Progenitor cell of endocrine pancreas (in vitro differentiated cells): ENCODE measurements around the gene HK1. TPM values are rescaled to one million over a fixed set of nuclear protein-coding genes. Genes with fewer than 3 reads are reported as not detected.

ENCODE experiments used
- DNase-seq: peaks from one replicate; pipeline ENCODE4 v3.0.0; 2021; ENCODE audit warnings: low spot score; ENCODE audit not compliant: unreplicated experiment
- H3K27ac Mint-ChIP-seq: 2 replicates; pipeline ENCODE4 v1.8.0; 2021; ENCODE audit warnings: mild to moderate bottlenecking, moderate library complexity, mixed read lengths
- H3K27me3 Mint-ChIP-seq: 2 replicates; pipeline ENCODE4 v1.8.0; 2021; ENCODE audit warnings: mixed read lengths
- H3K36me3 Mint-ChIP-seq: 2 replicates; pipeline ENCODE4 v1.8.0; 2022; ENCODE audit warnings: mixed read lengths; ENCODE audit not compliant: insufficient read depth
- H3K4me1 Mint-ChIP-seq: 2 replicates; pipeline ENCODE4 v1.8.0; 2021; ENCODE audit warnings: low read depth, mixed read lengths
- H3K4me3 Mint-ChIP-seq: 2 replicates; pipeline ENCODE4 v1.8.0; 2021; ENCODE audit warnings: low read depth, mild to moderate bottlenecking, moderate library complexity, mixed read lengths
- H3K9me3 Mint-ChIP-seq: 2 replicates; pipeline ENCODE4 v1.8.0; 2021; ENCODE audit warnings: low read depth, mixed read lengths
- total RNA-seq: library from RNA; stranded (reverse); gene quantifications from 2 replicates; pipeline ENCODE4 v1.2.1, GENCODE V29; 2021
- TF ChIP-seq, protein P1 (sequence below): fragments of 200-600 bp; sonication (generic); IDR thresholded peaks from one replicate; pipeline ENCODE4 v1.5.0; 2021; ENCODE audit warnings: antibody characterized with exemption, mild to moderate bottlenecking; ENCODE audit not compliant: unreplicated experiment

Gene HK1
- total RNA-seq, 1 donor from 2014 or later, result 32.5 TPM

- Mint-ChIP-seq H3K4me1 (no peaks in the 10 kb centered on the region), H3K4me3 (no peak overlapping the region), H3K9me3 (no peaks in the 10 kb centered on the region), H3K27me3 (peaks cover 10% of the 10 kb centered on the region), H3K36me3 (no peaks in the 10 kb centered on the region), H3K27ac (no peak overlapping the region)
- no peak for DNase-seq
- TF ChIP-seq, protein P1, sequence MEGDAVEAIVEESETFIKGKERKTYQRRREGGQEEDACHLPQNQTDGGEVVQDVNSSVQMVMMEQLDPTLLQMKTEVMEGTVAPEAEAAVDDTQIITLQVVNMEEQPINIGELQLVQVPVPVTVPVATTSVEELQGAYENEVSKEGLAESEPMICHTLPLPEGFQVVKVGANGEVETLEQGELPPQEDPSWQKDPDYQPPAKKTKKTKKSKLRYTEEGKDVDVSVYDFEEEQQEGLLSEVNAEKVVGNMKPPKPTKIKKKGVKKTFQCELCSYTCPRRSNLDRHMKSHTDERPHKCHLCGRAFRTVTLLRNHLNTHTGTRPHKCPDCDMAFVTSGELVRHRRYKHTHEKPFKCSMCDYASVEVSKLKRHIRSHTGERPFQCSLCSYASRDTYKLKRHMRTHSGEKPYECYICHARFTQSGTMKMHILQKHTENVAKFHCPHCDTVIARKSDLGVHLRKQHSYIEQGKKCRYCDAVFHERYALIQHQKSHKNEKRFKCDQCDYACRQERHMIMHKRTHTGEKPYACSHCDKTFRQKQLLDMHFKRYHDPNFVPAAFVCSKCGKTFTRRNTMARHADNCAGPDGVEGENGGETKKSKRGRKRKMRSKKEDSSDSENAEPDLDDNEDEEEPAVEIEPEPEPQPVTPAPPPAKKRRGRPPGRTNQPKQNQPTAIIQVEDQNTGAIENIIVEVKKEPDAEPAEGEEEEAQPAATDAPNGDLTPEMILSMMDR, result no peak
Observed at GRCh38 chr10:69290993-69291392, 12.7 kb downstream of the HK1 start.

DNA sequence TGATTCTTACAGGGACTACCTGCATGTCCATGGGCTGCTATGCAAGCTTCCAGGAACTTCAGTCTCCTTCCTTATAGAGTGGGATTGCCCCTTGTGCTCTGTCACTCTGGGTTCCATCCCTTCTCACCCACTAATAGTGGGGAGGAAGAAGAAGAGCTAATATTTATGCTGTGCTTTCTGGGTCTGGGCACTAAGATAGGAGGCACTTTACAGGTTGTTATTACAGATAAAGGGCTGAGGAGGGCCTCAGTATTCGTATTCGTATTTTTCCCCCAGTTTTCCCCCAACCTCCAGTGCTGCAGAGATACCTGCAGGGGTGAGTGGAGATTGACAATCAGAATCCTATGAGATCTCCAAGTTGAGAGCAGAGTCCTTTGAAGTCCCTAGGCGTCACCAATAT is 14.2 kb downstream of the HK1 start:
- H3K4me3 Mint-ChIP-seq, result no peak overlapping the region
- H3K4me1 Mint-ChIP-seq, result no peaks in the 10 kb centered on the region
- H3K27me3 Mint-ChIP-seq, result peaks cover 11% of the 10 kb centered on the region
- no peak overlapping the region for H3K27ac Mint-ChIP-seq
- no peak for DNase-seq
- TF ChIP-seq, protein P1, result no peak
- H3K36me3 Mint-ChIP-seq, result no peaks in the 10 kb centered on the region
- no peaks in the 10 kb centered on the region for H3K9me3 Mint-ChIP-seq

DNA sequence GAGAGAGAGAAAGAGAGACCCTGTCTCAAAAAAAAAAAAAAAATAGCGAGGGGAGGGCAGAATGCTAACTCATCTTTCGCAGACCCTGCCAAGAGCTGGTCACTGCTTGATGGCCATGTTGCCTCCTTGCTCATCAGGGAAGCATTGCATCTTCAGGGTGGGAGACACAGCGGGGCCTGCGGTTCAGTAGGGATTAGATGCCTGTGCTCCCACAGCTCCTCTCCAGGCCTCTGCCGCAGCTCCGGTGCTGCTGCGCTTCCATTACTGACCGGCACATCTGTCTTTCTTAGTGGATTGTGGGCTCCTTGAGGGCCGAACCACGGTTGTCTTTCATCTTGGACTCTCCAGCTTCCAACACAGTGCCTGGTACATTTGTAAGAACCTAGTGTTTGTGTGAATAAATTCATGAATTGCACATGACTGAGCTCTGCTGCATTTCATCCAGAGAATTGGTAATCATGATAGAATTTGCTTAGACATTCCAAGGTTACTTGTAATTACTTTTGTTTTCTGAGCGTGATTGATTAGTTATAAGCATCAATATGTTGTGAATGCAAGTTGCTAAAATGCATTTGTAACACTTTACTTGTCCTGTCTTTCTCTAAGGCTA is 16.8 kb downstream of the HK1 start:
- H3K27ac Mint-ChIP-seq, result no peak overlapping the region
- H3K27me3 Mint-ChIP-seq, result peaks cover 11% of the 10 kb centered on the region
- H3K4me3 Mint-ChIP-seq, result no peak overlapping the region
- TF ChIP-seq, protein P1, result no peak
- no peaks in the 10 kb centered on the region for H3K9me3 Mint-ChIP-seq
- DNase-seq, result no peak
- H3K36me3 Mint-ChIP-seq, result no peaks in the 10 kb centered on the region
- no peaks in the 10 kb centered on the region for H3K4me1 Mint-ChIP-seq

- DNase-seq, result no peak
- Mint-ChIP-seq H3K27ac (no peak overlapping the region), H3K4me1 (peaks cover 8% of the 10 kb centered on the region), H3K36me3 (no peaks in the 10 kb centered on the region), H3K4me3 (no peak overlapping the region), H3K27me3 (no peaks in the 10 kb centered on the region), H3K9me3 (no peaks in the 10 kb centered on the region)
- TF ChIP-seq, protein P1, result no peak
Observed at GRCh38 chr10:69303632-69304051, 25.3 kb downstream of the HK1 start.

GRCh38 chr10:69306421-69306820 is 28.1 kb downstream of the HK1 start:
- DNase-seq, result no peak
- TF ChIP-seq, protein P1, result no peak
- peaks cover 3% of the 10 kb centered on the region for H3K27me3 Mint-ChIP-seq
- no peaks in the 10 kb centered on the region for H3K9me3 Mint-ChIP-seq
- H3K4me3 Mint-ChIP-seq, result no peak overlapping the region
- H3K4me1 Mint-ChIP-seq, result peaks cover 13% of the 10 kb centered on the region
- no peak overlapping the region for H3K27ac Mint-ChIP-seq
- H3K36me3 Mint-ChIP-seq, result no peaks in the 10 kb centered on the region
